Measurements from ENCODE around the gene VSTM2B.

VSTM2B gene

DNA sequence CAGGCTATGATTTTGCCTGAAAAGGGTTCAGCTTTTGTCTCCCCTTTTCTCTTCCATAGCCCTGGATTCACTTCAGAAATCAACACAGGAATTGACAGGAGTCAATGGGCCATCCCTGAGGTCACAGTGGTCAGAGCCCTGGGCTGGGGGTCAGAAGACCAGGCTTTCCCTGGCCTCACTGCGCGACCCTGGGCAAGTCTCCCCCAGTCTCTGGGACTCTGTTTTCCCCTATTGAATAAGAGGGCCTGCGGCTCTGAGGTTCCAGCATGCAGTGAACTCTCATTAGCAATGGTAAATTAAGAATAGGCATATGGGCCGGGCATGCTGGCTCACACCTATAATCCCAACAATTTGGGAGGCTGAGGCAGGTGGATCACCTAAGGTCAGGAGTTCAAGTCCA, 30.7 kb upstream of the VSTM2B start:
- H3K4me1 Mint-ChIP-seq, result peaks cover 30% of the 10 kb centered on the region
- TF ChIP-seq, protein P1, sequence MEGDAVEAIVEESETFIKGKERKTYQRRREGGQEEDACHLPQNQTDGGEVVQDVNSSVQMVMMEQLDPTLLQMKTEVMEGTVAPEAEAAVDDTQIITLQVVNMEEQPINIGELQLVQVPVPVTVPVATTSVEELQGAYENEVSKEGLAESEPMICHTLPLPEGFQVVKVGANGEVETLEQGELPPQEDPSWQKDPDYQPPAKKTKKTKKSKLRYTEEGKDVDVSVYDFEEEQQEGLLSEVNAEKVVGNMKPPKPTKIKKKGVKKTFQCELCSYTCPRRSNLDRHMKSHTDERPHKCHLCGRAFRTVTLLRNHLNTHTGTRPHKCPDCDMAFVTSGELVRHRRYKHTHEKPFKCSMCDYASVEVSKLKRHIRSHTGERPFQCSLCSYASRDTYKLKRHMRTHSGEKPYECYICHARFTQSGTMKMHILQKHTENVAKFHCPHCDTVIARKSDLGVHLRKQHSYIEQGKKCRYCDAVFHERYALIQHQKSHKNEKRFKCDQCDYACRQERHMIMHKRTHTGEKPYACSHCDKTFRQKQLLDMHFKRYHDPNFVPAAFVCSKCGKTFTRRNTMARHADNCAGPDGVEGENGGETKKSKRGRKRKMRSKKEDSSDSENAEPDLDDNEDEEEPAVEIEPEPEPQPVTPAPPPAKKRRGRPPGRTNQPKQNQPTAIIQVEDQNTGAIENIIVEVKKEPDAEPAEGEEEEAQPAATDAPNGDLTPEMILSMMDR (IDR thresholded peaks at IDR 0.05), result no peak
- peaks cover 4% of the 10 kb centered on the region for H3K27me3 Mint-ChIP-seq (ENCODE audit: low read depth, poor library complexity)
- no peak overlapping the region for H3K27ac Mint-ChIP-seq
- no peaks in the 10 kb centered on the region for H3K36me3 Mint-ChIP-seq (ENCODE audit: low read depth)
- H3K9me3 Mint-ChIP-seq, result no peaks in the 10 kb centered on the region
- no peak overlapping the region for H3K4me3 Mint-ChIP-seq
- DNase-seq, result no peak

DNA sequence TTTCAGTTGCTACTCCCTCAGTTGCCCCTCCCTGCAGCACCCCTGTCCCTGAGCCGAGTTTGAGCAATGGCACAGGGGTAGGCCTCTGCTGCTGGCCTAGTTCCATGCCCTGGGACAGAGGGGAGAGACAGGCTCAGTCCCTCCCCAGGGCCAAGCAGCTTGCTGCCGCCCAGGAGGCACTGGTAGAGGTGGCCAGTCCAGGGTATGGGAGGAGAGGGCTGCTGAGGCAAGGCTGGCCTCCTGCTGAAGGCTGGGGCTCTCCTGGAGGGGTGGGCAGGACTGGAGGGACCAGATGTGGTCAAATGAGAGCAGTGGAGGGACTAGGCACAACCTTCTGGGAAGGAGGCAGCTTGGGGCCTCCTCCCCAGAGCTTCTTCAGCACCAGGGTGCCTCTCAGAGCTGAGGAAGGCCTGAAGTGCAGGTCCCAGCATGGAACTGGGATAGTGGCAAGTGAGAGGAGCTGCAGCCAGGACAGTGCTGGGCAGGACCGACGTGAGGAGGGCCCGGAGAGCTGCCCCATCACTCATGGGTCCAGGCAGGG, 29.8 kb upstream of the VSTM2B start:
- Mint-ChIP-seq H3K4me1 (peaks cover 27% of the 10 kb centered on the region), H3K27ac (no peak overlapping the region), H3K27me3 (ENCODE audit: low read depth, poor library complexity) (peaks cover 4% of the 10 kb centered on the region), H3K4me3 (no peak overlapping the region), H3K36me3 (ENCODE audit: low read depth) (no peaks in the 10 kb centered on the region), H3K9me3 (no peaks in the 10 kb centered on the region)
- DNase-seq, result no peak
- TF ChIP-seq, protein P1 (IDR thresholded peaks at IDR 0.05), result no peak

DNA sequence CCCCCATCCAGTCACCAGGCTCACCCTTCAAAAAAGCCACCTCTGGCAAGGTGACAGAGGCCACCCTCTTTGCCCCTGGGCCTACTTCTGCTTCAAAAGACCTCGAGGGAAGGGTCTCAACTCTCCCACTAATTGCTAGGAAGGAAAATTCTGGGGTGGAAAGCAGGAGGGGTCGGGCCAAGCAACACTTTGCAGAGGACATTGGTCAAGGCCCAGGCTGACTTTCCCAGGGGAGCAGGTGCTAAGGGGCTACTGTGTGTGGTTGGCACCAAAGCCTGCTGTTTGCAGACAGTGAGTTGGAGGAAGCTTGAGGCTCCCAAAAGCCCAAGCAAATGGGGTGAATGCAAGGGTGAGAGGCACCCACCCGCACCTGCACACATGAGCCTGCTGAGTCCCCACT, 28.6 kb upstream of the VSTM2B start:
- no peaks in the 10 kb centered on the region for H3K36me3 Mint-ChIP-seq (ENCODE audit: low read depth)
- H3K4me3 Mint-ChIP-seq, result no peak overlapping the region
- peaks cover 4% of the 10 kb centered on the region for H3K27me3 Mint-ChIP-seq (ENCODE audit: low read depth, poor library complexity)
- peaks cover 15% of the 10 kb centered on the region for H3K4me1 Mint-ChIP-seq
- DNase-seq, result no peak
- H3K9me3 Mint-ChIP-seq, result no peaks in the 10 kb centered on the region
- no peak overlapping the region for H3K27ac Mint-ChIP-seq
- TF ChIP-seq, protein P1 (IDR thresholded peaks at IDR 0.05), result no peak

DNA sequence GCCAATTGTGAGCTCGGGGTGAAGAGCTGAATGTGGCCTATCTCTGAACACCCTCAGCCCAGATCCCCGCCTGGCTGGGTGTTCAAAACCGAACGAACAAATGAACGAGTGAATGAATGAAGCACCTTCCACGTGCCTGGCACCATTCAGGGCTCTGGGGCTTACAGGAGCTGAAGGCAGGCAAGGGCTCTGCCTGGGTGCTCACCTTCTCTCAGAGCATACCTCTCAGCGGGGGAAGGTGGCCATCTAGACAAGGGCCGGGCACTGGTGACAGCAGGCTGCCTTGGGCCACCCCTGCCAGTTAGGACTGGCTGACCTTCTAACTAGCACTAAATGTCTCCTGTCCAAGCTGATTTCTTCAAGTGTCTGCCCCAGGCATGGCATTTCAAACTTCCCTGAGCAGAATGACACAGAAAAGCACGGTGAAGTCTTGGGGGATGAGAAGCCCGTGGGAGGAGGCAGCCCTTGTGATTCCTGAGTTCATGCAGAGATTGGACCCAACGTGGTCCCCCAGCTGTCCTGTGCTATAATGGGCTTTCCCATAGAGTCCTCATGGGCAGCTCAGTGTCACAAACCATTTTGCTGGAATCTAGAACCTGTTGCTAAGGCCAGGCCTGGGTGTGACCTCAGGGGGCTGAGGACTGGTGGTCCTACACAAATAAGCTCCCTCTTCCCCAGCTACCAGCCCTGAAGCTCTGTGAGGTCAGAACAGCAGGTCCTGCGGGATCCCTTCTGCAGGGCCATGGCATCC, 27.9 kb upstream of the VSTM2B start:
- no peaks in the 10 kb centered on the region for H3K36me3 Mint-ChIP-seq (ENCODE audit: low read depth)
- no peak overlapping the region for H3K4me3 Mint-ChIP-seq
- peaks cover 4% of the 10 kb centered on the region for H3K27me3 Mint-ChIP-seq (ENCODE audit: low read depth, poor library complexity)
- H3K4me1 Mint-ChIP-seq, result peaks cover 13% of the 10 kb centered on the region
- no peaks in the 10 kb centered on the region for H3K9me3 Mint-ChIP-seq
- no peak overlapping the region for H3K27ac Mint-ChIP-seq
- TF ChIP-seq, protein P1 (IDR thresholded peaks at IDR 0.05), result no peak
- no peak for DNase-seq

DNA sequence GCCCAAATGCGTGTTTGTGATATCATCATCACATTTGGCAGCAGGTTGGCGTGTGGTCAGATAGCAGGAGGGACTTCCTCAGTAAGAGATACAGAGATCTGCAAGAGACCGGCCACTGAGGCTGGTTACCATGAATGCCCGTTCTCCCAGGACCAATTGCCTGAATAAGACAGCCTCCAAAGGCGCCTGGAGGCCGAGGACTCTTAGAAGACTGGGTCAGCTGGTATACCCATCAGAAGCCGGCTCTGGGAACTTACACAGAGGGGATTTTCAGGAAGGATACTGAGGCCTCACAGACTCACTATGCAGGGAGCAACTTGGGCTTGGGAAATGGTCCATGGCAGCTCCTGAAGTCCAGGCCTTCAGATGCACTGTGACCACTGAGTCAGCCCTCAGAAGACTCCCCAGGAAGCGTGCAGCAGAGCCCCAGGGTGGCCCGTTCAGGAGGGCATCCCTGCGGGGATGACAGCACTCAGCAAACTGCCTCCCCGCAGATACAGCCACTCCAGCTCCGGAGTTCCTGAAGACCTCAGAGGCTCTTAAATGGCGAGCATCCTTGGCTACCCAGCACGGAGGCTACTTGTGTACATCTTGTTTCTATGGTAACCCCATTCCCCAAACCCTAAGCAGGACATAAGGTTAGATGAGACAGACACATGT, 26.4 kb upstream of the VSTM2B start:
- Mint-ChIP-seq H3K36me3 (ENCODE audit: low read depth) (no peaks in the 10 kb centered on the region), H3K27ac (no peak overlapping the region), H3K4me1 (peaks cover 19% of the 10 kb centered on the region), H3K27me3 (ENCODE audit: low read depth, poor library complexity) (peaks cover 8% of the 10 kb centered on the region), H3K4me3 (no peak overlapping the region), H3K9me3 (no peaks in the 10 kb centered on the region)
- no peak for DNase-seq
- TF ChIP-seq, protein P1 (IDR thresholded peaks at IDR 0.05), result no peak
